PFSK-1 (cell line): ENCODE data around the gene EGFLAM.

Experiments used
- FOXP2 ChIP-seq: optimal IDR thresholded peaks from 2 replicates; pipeline ENCODE3; 2011; ENCODE audit warnings: borderline replicate concordance, control low read depth, inconsistent platforms; ENCODE audit not compliant: insufficient read depth; ENCODE audit errors: extremely low read length, extremely low read depth
- TAF1 ChIP-seq: IDR thresholded peaks from 2 replicates; pipeline ENCODE4 v1.6.1; 2012; ENCODE audit warnings: low read length, control low read depth, borderline replicate concordance; ENCODE audit not compliant: insufficient read depth
- TF ChIP-seq, protein P1 (sequence below), 2 experiments: IDR thresholded peaks; 2 replicates each; pipeline versions ENCODE4 v1.6.1 to v1.8.0; 2011 to 2012; ENCODE audit warnings: low read depth in 2 of 2, low read length in 2 of 2, control low read depth in 1 of 2, inconsistent platforms in 1 of 2, mild to moderate bottlenecking in 1 of 2, moderate library complexity in 1 of 2; ENCODE audit not compliant: insufficient read depth in 1 of 2

DNA sequence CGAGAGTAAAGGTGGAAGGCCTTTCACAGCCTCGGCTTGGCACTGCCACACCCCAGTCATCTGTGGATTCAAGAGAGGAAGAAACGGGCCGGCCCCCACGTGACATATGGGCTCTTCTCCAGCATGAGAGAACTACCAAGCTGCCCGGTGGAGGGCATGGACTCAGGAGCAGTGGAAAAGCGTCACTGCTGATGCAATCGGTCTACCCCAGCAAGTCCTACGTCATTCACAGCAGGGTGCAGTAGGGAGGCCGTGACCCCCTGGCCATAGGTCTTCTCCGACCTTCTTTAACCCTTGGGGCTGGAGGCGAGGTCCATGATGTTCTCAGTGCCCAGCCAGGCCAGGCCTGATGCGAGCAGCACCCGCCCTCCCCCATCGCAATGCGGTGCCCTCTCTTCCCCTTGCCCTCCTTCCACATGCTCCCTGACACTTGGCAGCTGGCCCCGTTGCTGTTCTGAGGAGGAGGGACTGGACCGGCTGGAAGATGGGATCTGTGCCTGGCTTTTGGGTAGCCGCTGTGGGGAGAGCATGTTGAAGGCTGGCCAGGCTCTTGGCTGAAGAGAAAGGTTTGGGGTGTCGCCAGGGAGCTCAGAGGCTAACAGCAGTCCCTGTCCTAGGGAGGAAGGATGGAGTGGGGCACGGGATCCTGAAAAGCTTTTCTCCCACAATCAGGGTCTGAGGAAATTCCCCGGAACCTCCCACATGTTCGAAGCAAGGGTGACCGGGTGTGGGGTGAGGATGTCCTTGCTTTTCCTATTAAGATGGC is 208.2 kb downstream of the EGFLAM start:
- TF ChIP-seq, protein P1, sequence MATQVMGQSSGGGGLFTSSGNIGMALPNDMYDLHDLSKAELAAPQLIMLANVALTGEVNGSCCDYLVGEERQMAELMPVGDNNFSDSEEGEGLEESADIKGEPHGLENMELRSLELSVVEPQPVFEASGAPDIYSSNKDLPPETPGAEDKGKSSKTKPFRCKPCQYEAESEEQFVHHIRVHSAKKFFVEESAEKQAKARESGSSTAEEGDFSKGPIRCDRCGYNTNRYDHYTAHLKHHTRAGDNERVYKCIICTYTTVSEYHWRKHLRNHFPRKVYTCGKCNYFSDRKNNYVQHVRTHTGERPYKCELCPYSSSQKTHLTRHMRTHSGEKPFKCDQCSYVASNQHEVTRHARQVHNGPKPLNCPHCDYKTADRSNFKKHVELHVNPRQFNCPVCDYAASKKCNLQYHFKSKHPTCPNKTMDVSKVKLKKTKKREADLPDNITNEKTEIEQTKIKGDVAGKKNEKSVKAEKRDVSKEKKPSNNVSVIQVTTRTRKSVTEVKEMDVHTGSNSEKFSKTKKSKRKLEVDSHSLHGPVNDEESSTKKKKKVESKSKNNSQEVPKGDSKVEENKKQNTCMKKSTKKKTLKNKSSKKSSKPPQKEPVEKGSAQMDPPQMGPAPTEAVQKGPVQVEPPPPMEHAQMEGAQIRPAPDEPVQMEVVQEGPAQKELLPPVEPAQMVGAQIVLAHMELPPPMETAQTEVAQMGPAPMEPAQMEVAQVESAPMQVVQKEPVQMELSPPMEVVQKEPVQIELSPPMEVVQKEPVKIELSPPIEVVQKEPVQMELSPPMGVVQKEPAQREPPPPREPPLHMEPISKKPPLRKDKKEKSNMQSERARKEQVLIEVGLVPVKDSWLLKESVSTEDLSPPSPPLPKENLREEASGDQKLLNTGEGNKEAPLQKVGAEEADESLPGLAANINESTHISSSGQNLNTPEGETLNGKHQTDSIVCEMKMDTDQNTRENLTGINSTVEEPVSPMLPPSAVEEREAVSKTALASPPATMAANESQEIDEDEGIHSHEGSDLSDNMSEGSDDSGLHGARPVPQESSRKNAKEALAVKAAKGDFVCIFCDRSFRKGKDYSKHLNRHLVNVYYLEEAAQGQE (IDR thresholded peaks at IDR 0.05; ENCODE audit: insufficient read depth in 1 of 2, low read depth in 2 of 2, low read length in 2 of 2) = no peak
- no peak for TF ChIP-seq FOXP2
- TF ChIP-seq TAF1 = no peak
